Measurements from ENCODE around the gene RFX2.

RFX2 gene

GRCh38 chr19:6058518-6059201, 51.6 kb downstream of the RFX2 start:
- TF ChIP-seq EZH2phosphoT487 (conservative IDR thresholded peaks at IDR 0.05; ENCODE audit: low read length), result no peak
- TF ChIP-seq CTCF (IDR thresholded peaks at IDR 0.05; ENCODE audit: insufficient read depth, low read length, poor library complexity, severe bottlenecking), result no peak
- Histone ChIP-seq H3K4me3 (ENCODE audit: insufficient read depth, low read length, poor library complexity, severe bottlenecking) (no peak overlapping the region), H3F3A (ENCODE audit: insufficient read depth) (no peaks in the 10 kb centered on the region), H3K79me2 (ENCODE audit: insufficient read depth, low read length) (no peaks in the 10 kb centered on the region), H3K9ac (ENCODE audit: low read length) (no peak overlapping the region), H3K27ac (ENCODE audit: low read depth, low read length) (no peak overlapping the region), H2AFZ (ENCODE audit: low read depth, low read length, severe bottlenecking) (no peak overlapping the region), H3K9me2 (replicated peaks; ENCODE audit: insufficient read depth, low read length) (no peaks in the 10 kb centered on the region), H3K9me3 (ENCODE audit: insufficient read depth, low read length) (no peaks in the 10 kb centered on the region), H3K36me3 (ENCODE audit: low read length) (no peaks in the 10 kb centered on the region), H3K27me3 (ENCODE audit: low read length) (no peaks in the 10 kb centered on the region), H3K4me2 (ENCODE audit: low read depth, low read length, poor library complexity, severe bottlenecking) (no peak overlapping the region), H4K20me1 (ENCODE audit: low read depth, low read length) (no peaks in the 10 kb centered on the region)

- no peaks in the 10 kb centered on the region for H3K36me3 ChIP-seq (ENCODE audit: low read length)
- TF ChIP-seq EZH2phosphoT487 (conservative IDR thresholded peaks at IDR 0.05; ENCODE audit: low read length) (no peak), CTCF (IDR thresholded peaks at IDR 0.05; ENCODE audit: insufficient read depth, low read length, poor library complexity, severe bottlenecking) (no peak)
- H3K79me2 ChIP-seq (ENCODE audit: insufficient read depth, low read length), result no peaks in the 10 kb centered on the region
- H3K4me2 ChIP-seq (ENCODE audit: low read depth, low read length, poor library complexity, severe bottlenecking), result no peak overlapping the region
- no peak overlapping the region for H3K4me3 ChIP-seq (ENCODE audit: insufficient read depth, low read length, poor library complexity, severe bottlenecking)
- H3K27ac ChIP-seq (ENCODE audit: low read depth, low read length), result no peak overlapping the region
- no peaks in the 10 kb centered on the region for H3F3A ChIP-seq (ENCODE audit: insufficient read depth)
- 0 out of 2 replicates have a peak, but pooled peaks cover 2% of the 10 kb centered on the region for H4K20me1 ChIP-seq (ENCODE audit: low read depth, low read length)
- H3K9ac ChIP-seq (ENCODE audit: low read length), result no peak overlapping the region
- H2AFZ ChIP-seq (ENCODE audit: low read depth, low read length, severe bottlenecking), result no peak overlapping the region
- H3K27me3 ChIP-seq (ENCODE audit: low read length), result no peaks in the 10 kb centered on the region
- H3K9me2 ChIP-seq (replicated peaks; ENCODE audit: insufficient read depth, low read length), result no peaks in the 10 kb centered on the region
- no peaks in the 10 kb centered on the region for H3K9me3 ChIP-seq (ENCODE audit: insufficient read depth, low read length)
Observed at GRCh38 chr19:6057651-6058517, 52.4 kb downstream of the RFX2 start.

- Histone ChIP-seq H4K20me1 (ENCODE audit: low read depth, low read length) (0 out of 2 replicates have a peak, but pooled peaks cover 2% of the 10 kb centered on the region), H3F3A (ENCODE audit: insufficient read depth) (no peaks in the 10 kb centered on the region), H3K36me3 (ENCODE audit: low read length) (no peaks in the 10 kb centered on the region), H3K79me2 (ENCODE audit: insufficient read depth, low read length) (no peaks in the 10 kb centered on the region), H2AFZ (ENCODE audit: low read depth, low read length, severe bottlenecking) (no peak overlapping the region), H3K9me2 (replicated peaks; ENCODE audit: insufficient read depth, low read length) (no peaks in the 10 kb centered on the region), H3K9ac (ENCODE audit: low read length) (no peak overlapping the region), H3K27me3 (ENCODE audit: low read length) (no peaks in the 10 kb centered on the region), H3K27ac (ENCODE audit: low read depth, low read length) (no peak overlapping the region), H3K4me3 (ENCODE audit: insufficient read depth, low read length, poor library complexity, severe bottlenecking) (no peak overlapping the region), H3K4me2 (ENCODE audit: low read depth, low read length, poor library complexity, severe bottlenecking) (no peak overlapping the region), H3K9me3 (ENCODE audit: insufficient read depth, low read length) (no peaks in the 10 kb centered on the region)
- TF ChIP-seq CTCF (IDR thresholded peaks at IDR 0.05; ENCODE audit: insufficient read depth, low read length, poor library complexity, severe bottlenecking) (no peak), EZH2phosphoT487 (conservative IDR thresholded peaks at IDR 0.05; ENCODE audit: low read length) (no peak)
Observed at GRCh38 chr19:6056801-6057650, 53.3 kb downstream of the RFX2 start.
